K562 (cell line): ENCODE measurements around the gene TRIAP1.

Experiments
- SP2 ChIP-seq: IDR thresholded peaks from 2 replicates; pipeline ENCODE4 v1.6.1; 2011; ENCODE audit warnings: mild to moderate bottlenecking, low read depth, low read length, moderate library complexity; ENCODE audit not compliant: poor library complexity, severe bottlenecking; ENCODE audit errors: extremely low read depth
- TF ChIP-seq, protein P1 (sequence below), 3 experiments: IDR thresholded peaks in 2 of 3; conservative IDR thresholded peaks in 1 of 3; 2 replicates each; pipeline ENCODE4 v1.5.1; 2011 to 2012; ENCODE audit warnings: low read length in 3 of 3, mild to moderate bottlenecking in 3 of 3, control low read depth in 2 of 3, improper control_type of control experiment in 1 of 3, inconsistent platforms in 1 of 3, low read depth in 1 of 3, mixed read lengths in 1 of 3, moderate library complexity in 1 of 3; ENCODE audit not compliant: insufficient read depth in 2 of 3

DNA sequence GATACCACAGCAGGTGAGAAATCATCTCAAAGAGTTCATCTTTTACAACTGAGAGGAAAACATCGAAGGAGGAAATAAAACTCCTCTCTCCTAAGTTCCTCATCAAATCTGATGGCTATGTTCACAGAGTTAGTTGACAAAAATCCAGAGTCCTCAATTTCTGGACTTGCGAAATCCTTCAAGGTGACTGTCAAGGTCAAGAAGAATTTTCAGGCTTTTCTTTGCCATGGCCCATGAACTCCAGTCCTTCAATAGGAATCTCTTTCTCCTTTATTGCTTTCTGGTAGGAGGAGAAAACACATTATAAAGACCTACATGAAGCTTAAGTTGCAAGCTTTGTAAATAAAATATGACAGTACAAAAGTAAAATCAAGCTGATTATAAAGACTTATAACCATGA lies 1.5 kb downstream of the TRIAP1 start:
- TF ChIP-seq, protein P1, sequence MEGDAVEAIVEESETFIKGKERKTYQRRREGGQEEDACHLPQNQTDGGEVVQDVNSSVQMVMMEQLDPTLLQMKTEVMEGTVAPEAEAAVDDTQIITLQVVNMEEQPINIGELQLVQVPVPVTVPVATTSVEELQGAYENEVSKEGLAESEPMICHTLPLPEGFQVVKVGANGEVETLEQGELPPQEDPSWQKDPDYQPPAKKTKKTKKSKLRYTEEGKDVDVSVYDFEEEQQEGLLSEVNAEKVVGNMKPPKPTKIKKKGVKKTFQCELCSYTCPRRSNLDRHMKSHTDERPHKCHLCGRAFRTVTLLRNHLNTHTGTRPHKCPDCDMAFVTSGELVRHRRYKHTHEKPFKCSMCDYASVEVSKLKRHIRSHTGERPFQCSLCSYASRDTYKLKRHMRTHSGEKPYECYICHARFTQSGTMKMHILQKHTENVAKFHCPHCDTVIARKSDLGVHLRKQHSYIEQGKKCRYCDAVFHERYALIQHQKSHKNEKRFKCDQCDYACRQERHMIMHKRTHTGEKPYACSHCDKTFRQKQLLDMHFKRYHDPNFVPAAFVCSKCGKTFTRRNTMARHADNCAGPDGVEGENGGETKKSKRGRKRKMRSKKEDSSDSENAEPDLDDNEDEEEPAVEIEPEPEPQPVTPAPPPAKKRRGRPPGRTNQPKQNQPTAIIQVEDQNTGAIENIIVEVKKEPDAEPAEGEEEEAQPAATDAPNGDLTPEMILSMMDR (IDR thresholded peaks at IDR 0.05 in 2 of 3, conservative IDR thresholded peaks at IDR 0.05 in 1 of 3; ENCODE audit: insufficient read depth in 2 of 3, low read depth in 1 of 3, low read length in 3 of 3), result no peak
- no peak for TF ChIP-seq SP2
